ENCODE data around the gene RPL13A. TPM values are rescaled to one million over a fixed set of nuclear protein-coding genes. Genes with fewer than 3 reads are reported as not detected.

Gene RPL13A
- total and polyA plus RNA-seq, 9 donors, result 3,682 to 9,736 (median 6,664) TPM

DNA sequence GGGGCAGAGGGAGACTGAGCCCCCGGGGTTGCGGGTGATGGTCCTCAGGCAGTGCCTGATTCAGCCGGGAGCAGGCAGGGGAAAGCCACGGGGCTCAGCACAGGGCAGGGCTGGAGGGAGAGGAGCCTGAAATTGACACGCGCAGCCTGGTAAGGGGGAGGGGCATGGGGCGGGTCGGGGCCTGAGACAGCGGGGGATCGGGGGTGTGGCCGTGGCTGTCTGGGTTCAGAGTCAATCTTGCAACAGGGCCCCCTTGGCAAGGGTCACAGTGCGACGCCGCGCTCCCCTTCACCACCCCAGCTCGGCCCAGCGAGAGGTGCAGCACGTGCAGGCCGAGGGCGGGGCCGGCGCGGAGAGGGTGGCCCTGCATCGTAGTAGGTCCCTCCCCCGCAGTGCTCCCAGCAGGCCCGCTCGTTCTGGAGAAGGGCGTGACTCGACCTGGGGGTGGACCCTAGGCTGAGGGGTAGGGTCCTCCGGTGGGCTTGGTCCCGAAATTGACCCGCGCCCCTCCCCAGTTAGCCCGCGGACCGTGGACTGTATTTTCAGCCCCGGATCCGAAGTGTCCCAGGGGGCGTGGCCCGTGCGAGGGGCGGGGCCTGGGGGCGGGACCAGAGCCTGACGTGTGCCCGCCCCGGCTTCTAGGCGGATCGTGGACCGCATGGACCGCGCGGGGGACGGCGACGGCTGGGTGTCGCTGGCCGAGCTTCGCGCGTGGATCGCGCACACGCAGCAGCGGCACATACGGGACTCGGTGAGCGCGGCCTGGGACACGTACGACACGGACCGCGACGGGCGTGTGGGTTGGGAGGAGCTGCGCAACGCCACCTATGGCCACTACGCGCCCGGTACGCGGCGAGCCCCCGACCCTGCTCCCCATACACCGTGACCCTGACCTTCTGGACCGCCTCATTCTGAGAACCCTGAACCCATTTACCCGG, 46.4 kb downstream of the RPL13A start:
- TF ChIP-seq, protein P1, sequence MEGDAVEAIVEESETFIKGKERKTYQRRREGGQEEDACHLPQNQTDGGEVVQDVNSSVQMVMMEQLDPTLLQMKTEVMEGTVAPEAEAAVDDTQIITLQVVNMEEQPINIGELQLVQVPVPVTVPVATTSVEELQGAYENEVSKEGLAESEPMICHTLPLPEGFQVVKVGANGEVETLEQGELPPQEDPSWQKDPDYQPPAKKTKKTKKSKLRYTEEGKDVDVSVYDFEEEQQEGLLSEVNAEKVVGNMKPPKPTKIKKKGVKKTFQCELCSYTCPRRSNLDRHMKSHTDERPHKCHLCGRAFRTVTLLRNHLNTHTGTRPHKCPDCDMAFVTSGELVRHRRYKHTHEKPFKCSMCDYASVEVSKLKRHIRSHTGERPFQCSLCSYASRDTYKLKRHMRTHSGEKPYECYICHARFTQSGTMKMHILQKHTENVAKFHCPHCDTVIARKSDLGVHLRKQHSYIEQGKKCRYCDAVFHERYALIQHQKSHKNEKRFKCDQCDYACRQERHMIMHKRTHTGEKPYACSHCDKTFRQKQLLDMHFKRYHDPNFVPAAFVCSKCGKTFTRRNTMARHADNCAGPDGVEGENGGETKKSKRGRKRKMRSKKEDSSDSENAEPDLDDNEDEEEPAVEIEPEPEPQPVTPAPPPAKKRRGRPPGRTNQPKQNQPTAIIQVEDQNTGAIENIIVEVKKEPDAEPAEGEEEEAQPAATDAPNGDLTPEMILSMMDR (IDR thresholded peaks at IDR 0.05), result no peak
- TF ChIP-seq EP300 (IDR thresholded peaks at IDR 0.05) (no peak), POLR2A (IDR thresholded peaks at IDR 0.05) (no peak)
- 4 to 8% (median 4%) methylated on average over 57 to 87 of the region's 87 CpGs for WGBS, 3 donors
- Histone ChIP-seq H3K4me3 (peak overlapping the region; percentile 61), H3K27ac (peak overlapping the region; percentile 4 to 12), H3K36me3 (no peaks in the 10 kb centered on the region), H3K9me3 (no peaks in the 10 kb centered on the region), H3K27me3 (no peaks in the 10 kb centered on the region), H3K4me1 (ENCODE audit: insufficient read depth) (peaks cover 9% of the 10 kb centered on the region)
- intact Hi-C loops (cut with DNase I), result no loop called here
- DNase-seq, result peak; percentile 72 to 90 (median 87)

DNA sequence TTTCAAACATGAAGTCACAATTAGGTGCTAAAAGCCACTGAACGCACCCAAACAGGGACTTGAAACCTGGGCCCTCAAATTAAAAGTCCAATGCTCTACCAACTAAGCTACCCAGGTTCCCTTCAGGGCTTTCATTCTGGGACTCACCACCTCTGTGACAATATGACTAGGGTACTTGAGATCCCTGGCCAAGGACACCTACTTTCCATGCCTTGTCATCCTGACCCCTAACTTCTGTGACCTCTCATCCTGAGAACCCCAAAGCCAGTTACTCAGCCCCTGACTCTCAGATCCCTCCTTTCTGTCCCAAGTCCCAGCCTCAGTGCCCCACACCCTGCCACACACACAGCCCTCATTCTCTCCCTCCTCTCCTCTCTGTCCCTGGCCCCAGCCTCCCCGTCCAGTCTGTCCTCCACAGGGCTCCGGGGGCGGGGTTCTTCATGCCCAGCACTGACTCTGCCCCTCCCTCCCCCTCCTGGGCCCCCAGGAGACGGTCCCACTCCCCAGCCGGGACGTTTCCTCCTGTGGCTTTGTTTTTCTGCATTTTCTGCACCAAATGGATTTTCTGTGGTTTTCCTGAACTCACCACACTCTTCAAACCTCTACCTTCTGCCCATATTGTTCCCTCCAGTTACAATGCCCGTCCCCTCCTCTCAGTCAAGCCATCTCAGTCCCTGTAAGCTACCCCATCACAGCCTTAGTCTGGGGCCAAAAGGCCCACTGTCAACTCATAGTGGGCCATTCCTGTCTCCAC, 47.4 kb downstream of the RPL13A start:
- TF ChIP-seq, protein P1 (IDR thresholded peaks at IDR 0.05), result no peak
- TF ChIP-seq EP300 (IDR thresholded peaks at IDR 0.05), result no peak
- no peak for TF ChIP-seq POLR2A (IDR thresholded peaks at IDR 0.05)
- Histone ChIP-seq H3K4me1 (ENCODE audit: insufficient read depth) (peaks cover 8% of the 10 kb centered on the region), H3K9me3 (no peaks in the 10 kb centered on the region), H3K36me3 (no peaks in the 10 kb centered on the region), H3K4me3 (no peak overlapping the region), H3K27me3 (no peaks in the 10 kb centered on the region), H3K27ac (no peak overlapping the region)
- WGBS, 3 donors, result 82 to 85% (median 83%) methylated on average over 8 of the region's 8 CpGs
- DNase-seq, result peak in 1 of 5 donors; percentile 42
- intact Hi-C loops (cut with DNase I), result no loop called here

DNA sequence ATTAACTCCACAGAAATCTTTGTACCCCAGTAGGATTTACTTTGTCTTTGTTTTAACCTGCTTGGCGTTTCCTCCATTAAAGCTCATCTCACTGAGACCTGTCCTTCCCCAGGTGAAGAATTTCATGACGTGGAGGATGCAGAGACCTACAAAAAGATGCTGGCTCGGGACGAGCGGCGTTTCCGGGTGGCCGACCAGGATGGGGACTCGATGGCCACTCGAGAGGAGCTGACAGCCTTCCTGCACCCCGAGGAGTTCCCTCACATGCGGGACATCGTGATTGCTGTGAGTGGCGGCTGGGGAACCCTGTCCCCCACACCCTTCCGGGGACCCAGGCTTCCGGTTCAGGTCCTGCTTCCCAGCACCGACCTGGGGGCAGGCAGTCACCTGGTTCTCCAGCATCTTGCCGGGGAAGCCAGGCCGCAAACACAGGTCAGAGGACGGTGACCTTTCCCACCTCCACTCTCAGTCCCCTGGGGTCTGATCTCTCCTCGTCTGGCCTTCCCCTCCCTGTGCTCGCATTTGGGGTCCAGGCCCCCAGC, 49.6 kb downstream of the RPL13A start:
- intact Hi-C loops (cut with DNase I), result no loop called here
- Histone ChIP-seq H3K9me3 (no peaks in the 10 kb centered on the region), H3K27me3 (no peaks in the 10 kb centered on the region), H3K27ac (no peak overlapping the region), H3K36me3 (no peaks in the 10 kb centered on the region), H3K4me3 (no peak overlapping the region), H3K4me1 (ENCODE audit: insufficient read depth) (peaks cover 8% of the 10 kb centered on the region)
- TF ChIP-seq POLR2A (IDR thresholded peaks at IDR 0.05), result no peak
- WGBS, 3 donors, result 85 to 91% (median 91%) methylated on average over 22 of the region's 22 CpGs
- no peak for DNase-seq

DNA sequence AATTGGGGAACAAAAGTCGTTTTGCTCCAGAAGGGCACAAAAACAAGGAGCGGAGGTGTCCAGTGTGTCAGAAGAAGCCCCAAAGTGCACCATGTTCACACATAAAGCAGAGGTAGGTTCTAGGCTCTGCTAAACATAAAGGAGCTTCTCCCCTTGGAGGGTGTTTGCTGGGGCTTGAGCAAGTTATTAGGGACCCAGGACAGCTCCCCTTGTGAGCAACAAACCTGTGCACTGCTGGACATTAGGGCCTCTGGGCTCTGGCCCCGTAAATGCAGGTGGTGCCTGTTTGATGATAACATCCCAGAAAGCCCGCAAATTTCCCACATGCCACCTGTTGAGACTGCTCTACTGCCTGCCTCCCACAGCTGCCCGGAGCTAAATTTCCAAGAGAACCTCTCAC, 51.2 kb downstream of the RPL13A start:
- H3K36me3 ChIP-seq, result no peaks in the 10 kb centered on the region
- WGBS, 3 donors, result 73 to 82% (median 77%) methylated on average over 5 of the region's 5 CpGs

More for the DNA sequence above, 51.2 kb downstream of the RPL13A start:
- H3K4me1 ChIP-seq (ENCODE audit: insufficient read depth), result peaks cover 3% of the 10 kb centered on the region
- no peak overlapping the region for H3K27ac ChIP-seq
- H3K4me3 ChIP-seq, result no peak overlapping the region
- TF ChIP-seq, protein P1 (IDR thresholded peaks at IDR 0.05), result no peak
- no peaks in the 10 kb centered on the region for H3K27me3 ChIP-seq
- no peak for DNase-seq
- H3K9me3 ChIP-seq, result no peaks in the 10 kb centered on the region
- intact Hi-C loops (cut with DNase I), result no loop called here

Data from ovary (tissue), 9 donors.